Memory B cell (primary cell): Measurements from ENCODE around the gene SLC6A1.

Source experiments
- ATAC-seq: fragments of 150-1000 bp; cut with Tn5 transposase; 2 replicates; pipeline ENCODE4 v1.10.0; 2021; ENCODE audit warnings: low read depth, mild to moderate bottlenecking, moderate library complexity
- DNase-seq, 2 donors: peaks; one replicate each; pipeline ENCODE4 v3.0.0; 2022; ENCODE audit warnings: low spot score in 2 of 2
- H3K27ac Mint-ChIP-seq: one replicate; pipeline ENCODE4 v1.8.0; 2022; ENCODE audit warnings: mild to moderate bottlenecking, moderate library complexity, mixed read lengths
- H3K27me3 Mint-ChIP-seq: one replicate; pipeline ENCODE4 v1.8.0; 2022; ENCODE audit warnings: mixed read lengths
- H3K36me3 Mint-ChIP-seq: one replicate; pipeline ENCODE4 v1.8.0; 2022; ENCODE audit warnings: mild to moderate bottlenecking, mixed read lengths
- H3K4me1 Mint-ChIP-seq: one replicate; pipeline ENCODE4 v1.8.0; 2022; ENCODE audit warnings: mixed read lengths
- H3K4me3 Mint-ChIP-seq: one replicate; pipeline ENCODE4 v1.8.0; 2022; ENCODE audit warnings: mild to moderate bottlenecking, moderate library complexity, mixed read lengths
- H3K9me3 Mint-ChIP-seq: one replicate; pipeline ENCODE4 v1.8.0; 2022; ENCODE audit warnings: mixed read lengths

The SLC6A1 gene

DNA sequence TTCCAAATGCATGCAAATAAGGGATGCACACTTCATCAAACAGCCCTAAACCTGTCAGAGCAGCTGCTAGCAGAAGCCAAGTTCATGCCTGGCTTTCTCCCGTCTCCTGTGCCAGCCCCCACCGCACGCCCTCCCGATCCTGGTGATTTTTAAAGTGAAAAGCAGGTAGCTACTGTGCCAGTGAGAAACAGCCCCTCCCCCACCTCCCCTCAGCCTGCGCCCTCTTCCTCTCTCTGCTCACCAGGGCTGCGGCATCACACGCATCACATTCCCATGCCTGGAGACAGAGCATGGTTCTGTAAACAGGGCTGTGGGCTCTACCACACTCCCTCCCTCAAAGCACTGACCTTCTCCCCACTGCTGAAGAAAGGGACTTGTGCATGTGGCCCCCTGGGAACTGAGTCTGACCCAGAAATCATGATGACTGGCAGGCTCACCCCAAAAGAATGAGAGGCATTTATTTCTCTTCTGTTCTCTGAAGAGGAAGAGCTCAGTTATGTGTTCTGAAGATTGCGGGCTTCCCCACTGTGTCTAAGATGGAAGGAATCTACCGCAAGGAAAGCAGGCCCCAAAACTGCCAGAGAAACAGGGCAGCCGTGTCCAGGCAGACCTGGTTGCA, 14.5 kb upstream of the SLC6A1 start:
- no peak for DNase-seq

DNA sequence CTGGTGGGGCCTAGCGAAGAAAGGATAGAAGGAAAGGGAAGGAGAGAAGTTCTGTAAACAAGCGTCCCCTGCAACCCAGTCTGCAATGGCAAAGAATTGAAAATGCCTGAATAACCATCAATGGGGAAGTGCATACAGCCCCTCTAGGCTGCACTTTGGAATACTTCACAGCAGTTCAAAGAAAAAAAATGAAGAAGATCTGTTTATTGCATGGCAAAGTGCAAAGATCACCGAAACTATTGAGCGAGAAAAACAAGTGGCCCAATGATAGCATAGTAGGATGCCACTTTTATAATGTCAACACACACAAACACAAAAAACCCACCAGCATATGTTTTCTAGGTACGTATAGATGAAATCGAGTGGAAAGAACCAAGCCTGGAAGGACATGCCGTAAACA, 13.6 kb upstream of the SLC6A1 start:
- Mint-ChIP-seq H3K27ac (no peak overlapping the region), H3K36me3 (no peaks in the 10 kb centered on the region), H3K9me3 (peaks cover 3% of the 10 kb centered on the region), H3K27me3 (peaks cover 13% of the 10 kb centered on the region), H3K4me3 (no peak overlapping the region), H3K4me1 (no peaks in the 10 kb centered on the region)
- no peak for ATAC-seq
- DNase-seq: no peak

More for the DNA sequence above, 14.5 kb upstream of the SLC6A1 start:
- Mint-ChIP-seq H3K27ac (no peak overlapping the region), H3K4me1 (no peaks in the 10 kb centered on the region), H3K9me3 (peaks cover 3% of the 10 kb centered on the region), H3K36me3 (no peaks in the 10 kb centered on the region), H3K27me3 (peaks cover 13% of the 10 kb centered on the region), H3K4me3 (no peak overlapping the region)
- no peak for ATAC-seq

DNA sequence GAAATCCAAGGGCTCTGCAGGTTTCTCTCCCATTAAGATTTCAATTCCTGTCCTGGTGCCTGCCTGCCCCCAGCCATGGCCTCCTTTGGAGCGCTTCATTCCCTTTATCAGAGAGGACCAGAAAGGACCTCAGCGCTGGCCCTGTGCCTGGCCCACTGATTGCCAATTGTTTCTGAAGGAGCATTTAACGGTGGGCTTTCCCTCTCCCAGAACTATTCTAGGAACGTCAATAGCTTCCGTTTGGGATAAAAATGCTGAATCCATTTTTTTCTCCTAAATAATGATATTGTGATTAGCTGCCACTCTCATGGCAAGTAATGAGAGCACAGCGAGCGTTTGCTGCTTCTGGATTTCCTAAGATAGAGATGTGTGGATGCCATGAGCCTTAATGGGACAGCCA, 12.2 kb upstream of the SLC6A1 start:
- Mint-ChIP-seq H3K27ac (no peak overlapping the region), H3K27me3 (peaks cover 8% of the 10 kb centered on the region), H3K4me3 (no peak overlapping the region)

GRCh38 chr3:10981031-10981430, 11.5 kb upstream of the SLC6A1 start:
- H3K27me3 Mint-ChIP-seq: peaks cover 8% of the 10 kb centered on the region
- no peak for ATAC-seq
- no peak overlapping the region for H3K4me3 Mint-ChIP-seq
- no peaks in the 10 kb centered on the region for H3K4me1 Mint-ChIP-seq
- H3K27ac Mint-ChIP-seq: no peak overlapping the region
- peaks cover 3% of the 10 kb centered on the region for H3K9me3 Mint-ChIP-seq
- no peak for DNase-seq
- no peaks in the 10 kb centered on the region for H3K36me3 Mint-ChIP-seq

More for the DNA sequence above, 12.2 kb upstream of the SLC6A1 start:
- Mint-ChIP-seq H3K4me1 (no peaks in the 10 kb centered on the region), H3K9me3 (peaks cover 3% of the 10 kb centered on the region), H3K36me3 (no peaks in the 10 kb centered on the region)
- DNase-seq (no peak), ATAC-seq (no peak)

DNA sequence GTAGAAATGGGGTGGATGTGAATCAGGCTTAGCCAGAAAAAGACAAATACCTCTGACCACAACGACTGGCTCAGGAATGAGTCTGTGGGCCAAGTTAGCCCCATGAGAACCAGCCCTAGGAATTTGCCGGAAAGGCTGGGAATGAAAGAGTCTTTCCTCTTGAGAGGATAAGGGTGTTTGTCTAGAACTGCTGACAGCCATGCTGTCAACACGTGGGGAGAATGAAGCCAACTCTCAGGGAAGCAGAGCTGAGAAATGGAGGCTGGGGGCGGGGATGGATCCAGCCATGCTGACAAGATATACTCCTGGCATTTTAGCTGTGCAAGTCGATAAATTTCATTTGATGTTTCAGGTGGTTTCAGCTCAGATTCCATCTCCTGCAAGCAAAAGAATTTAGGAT, 10.6 kb upstream of the SLC6A1 start:
- Mint-ChIP-seq H3K9me3 (peaks cover 3% of the 10 kb centered on the region), H3K4me3 (no peak overlapping the region), H3K27me3 (peaks cover 8% of the 10 kb centered on the region), H3K27ac (no peak overlapping the region), H3K36me3 (no peaks in the 10 kb centered on the region), H3K4me1 (no peaks in the 10 kb centered on the region)
- DNase-seq: no peak
- no peak for ATAC-seq

DNA sequence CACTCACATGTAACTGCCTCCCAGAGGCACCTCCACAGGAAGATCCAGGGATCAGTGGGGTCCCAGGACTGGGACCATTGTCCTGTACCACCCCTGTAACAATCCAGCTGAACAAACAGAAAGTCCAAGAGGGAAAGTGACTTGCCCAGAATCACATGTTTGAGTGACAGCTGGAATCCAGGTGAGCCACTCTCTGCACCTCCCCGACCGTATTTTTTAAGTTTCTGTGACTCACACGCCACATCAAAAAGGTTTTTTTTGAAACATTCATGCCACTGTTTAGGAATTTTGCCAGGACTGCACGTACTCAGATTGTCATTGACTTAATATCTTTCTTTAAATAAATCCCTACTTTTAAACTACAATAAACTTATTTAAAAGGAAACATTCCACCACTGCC, 9.8 kb upstream of the SLC6A1 start:
- DNase-seq (no peak), ATAC-seq (no peak)
- Mint-ChIP-seq H3K36me3 (no peaks in the 10 kb centered on the region), H3K27ac (no peak overlapping the region), H3K27me3 (peaks cover 8% of the 10 kb centered on the region), H3K4me3 (no peak overlapping the region), H3K9me3 (peaks cover 3% of the 10 kb centered on the region), H3K4me1 (no peaks in the 10 kb centered on the region)

DNA sequence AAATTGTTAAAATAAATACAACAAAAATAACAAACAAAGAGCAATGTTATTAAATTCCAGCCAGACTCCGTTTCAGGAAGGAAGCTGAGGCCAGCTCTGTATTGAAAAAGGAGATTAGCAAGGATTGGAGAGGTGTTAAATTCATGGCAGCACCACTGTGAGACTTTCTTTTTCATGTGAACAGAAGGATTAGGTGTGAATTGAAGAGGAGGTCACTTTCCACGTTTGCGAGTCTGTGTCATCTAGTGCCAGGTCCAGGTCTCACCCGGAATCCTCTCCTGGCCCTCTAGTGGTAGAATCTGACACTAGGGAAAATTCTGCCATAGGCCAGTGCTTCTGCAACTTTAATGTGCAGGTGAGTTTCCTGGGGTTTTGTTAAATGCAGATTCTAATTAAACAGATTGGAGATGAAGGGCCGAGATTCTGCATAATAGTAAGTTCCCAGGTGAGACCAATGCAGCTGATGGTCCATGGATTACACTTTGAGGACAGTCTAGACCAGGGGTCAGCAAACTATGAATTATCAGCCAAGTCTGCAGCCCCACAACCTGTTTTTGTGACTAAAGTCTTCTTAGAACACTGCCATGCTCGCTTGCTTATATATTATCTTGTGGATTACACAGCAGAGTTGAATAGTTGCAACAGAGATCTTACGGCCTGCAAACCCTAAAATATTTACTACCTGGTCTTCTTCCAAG, 9.2 kb upstream of the SLC6A1 start:
- ATAC-seq (peak; percentile 32), DNase-seq (peak; percentile 6 to 14)
- Mint-ChIP-seq H3K4me3 (no peak overlapping the region), H3K36me3 (no peaks in the 10 kb centered on the region), H3K27ac (no peak overlapping the region), H3K4me1 (no peaks in the 10 kb centered on the region), H3K27me3 (peaks cover 6% of the 10 kb centered on the region), H3K9me3 (peaks cover 3% of the 10 kb centered on the region)

DNA sequence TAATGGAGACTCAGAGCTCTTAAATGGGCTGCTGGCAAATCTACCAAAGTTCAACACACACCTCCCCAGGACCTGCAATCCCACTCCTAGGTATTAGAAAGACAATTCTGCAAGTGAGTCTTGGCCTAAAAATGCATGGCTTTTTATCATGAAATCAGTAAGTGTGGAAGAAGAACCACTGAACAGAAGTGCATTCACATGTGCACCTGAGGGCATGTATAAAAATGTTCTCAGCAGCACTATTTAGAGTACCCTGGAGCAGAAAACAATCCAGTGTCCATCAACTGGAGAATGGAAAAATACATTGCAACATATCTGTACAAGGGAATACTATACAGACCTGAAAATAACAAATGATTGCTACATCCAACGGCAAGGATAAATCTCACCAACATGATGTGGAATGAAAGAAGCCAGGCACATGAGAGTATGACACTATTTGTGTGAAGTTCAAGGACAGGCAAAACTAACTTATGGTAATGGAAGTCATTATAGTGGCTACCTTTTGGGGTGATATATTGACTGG, 8.1 kb upstream of the SLC6A1 start:
- Mint-ChIP-seq H3K4me1 (no peaks in the 10 kb centered on the region), H3K9me3 (peaks cover 3% of the 10 kb centered on the region), H3K27ac (no peak overlapping the region), H3K36me3 (no peaks in the 10 kb centered on the region), H3K4me3 (no peak overlapping the region), H3K27me3 (peaks cover 8% of the 10 kb centered on the region)
- no peak for DNase-seq
- no peak for ATAC-seq

- ATAC-seq: no peak
- Mint-ChIP-seq H3K36me3 (no peaks in the 10 kb centered on the region), H3K4me1 (no peaks in the 10 kb centered on the region), H3K27me3 (peaks cover 10% of the 10 kb centered on the region), H3K9me3 (peaks cover 6% of the 10 kb centered on the region), H3K27ac (no peak overlapping the region), H3K4me3 (no peak overlapping the region)
- DNase-seq: no peak
These were observed 7.4 kb upstream of the SLC6A1 start for GRCh38 chr3:10985181-10985580.

- Mint-ChIP-seq H3K27me3 (peaks cover 18% of the 10 kb centered on the region), H3K9me3 (peaks cover 6% of the 10 kb centered on the region)
- DNase-seq: no peak
These were observed 6.0 kb upstream of the SLC6A1 start for GRCh38 chr3:10986592-10986991.

GRCh38 chr3:10988001-10988665, 4.4 kb upstream of the SLC6A1 start:
- H3K36me3 Mint-ChIP-seq: peaks cover 3% of the 10 kb centered on the region
- peaks cover 25% of the 10 kb centered on the region for H3K27me3 Mint-ChIP-seq
- H3K27ac Mint-ChIP-seq: no peak overlapping the region
- ATAC-seq (no peak), DNase-seq (no peak)
- H3K4me3 Mint-ChIP-seq: no peak overlapping the region
- peaks cover 7% of the 10 kb centered on the region for H3K4me1 Mint-ChIP-seq
- H3K9me3 Mint-ChIP-seq: peaks cover 6% of the 10 kb centered on the region

More at GRCh38 chr3:10986592-10986991, 6.0 kb upstream of the SLC6A1 start:
- H3K4me3 Mint-ChIP-seq: no peak overlapping the region
- H3K27ac Mint-ChIP-seq: no peak overlapping the region
- H3K4me1 Mint-ChIP-seq: peaks cover 2% of the 10 kb centered on the region
- ATAC-seq: no peak
- no peaks in the 10 kb centered on the region for H3K36me3 Mint-ChIP-seq

DNA sequence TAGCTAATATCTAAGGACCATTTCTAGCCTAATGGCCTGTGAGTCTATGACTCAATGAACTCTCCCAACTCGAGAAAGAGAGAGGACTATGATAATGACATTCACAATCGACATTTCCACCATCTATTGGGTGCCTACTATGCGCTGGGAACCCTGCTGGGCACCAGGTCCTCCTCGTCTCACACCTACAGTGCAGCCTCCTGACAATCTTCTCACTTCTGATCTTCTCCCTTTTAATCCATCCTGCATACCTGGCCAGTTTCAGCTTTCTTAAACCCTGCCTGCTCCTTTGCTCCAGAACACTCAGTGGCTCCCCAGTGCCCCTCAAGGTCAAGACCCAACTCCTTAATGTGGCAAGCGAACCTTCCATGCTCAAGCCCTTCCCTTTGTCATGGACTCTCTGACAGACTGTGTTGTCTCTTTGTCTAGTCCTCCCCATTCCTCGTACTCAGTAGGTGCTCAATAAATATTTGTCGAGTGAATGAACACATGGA, 3.5 kb upstream of the SLC6A1 start:
- ATAC-seq (no peak), DNase-seq (no peak)
- peaks cover 25% of the 10 kb centered on the region for H3K27me3 Mint-ChIP-seq
- peaks cover 7% of the 10 kb centered on the region for H3K4me1 Mint-ChIP-seq
- peaks cover 3% of the 10 kb centered on the region for H3K36me3 Mint-ChIP-seq
- no peak overlapping the region for H3K27ac Mint-ChIP-seq
- no peak overlapping the region for H3K4me3 Mint-ChIP-seq
- H3K9me3 Mint-ChIP-seq: peaks cover 6% of the 10 kb centered on the region

DNA sequence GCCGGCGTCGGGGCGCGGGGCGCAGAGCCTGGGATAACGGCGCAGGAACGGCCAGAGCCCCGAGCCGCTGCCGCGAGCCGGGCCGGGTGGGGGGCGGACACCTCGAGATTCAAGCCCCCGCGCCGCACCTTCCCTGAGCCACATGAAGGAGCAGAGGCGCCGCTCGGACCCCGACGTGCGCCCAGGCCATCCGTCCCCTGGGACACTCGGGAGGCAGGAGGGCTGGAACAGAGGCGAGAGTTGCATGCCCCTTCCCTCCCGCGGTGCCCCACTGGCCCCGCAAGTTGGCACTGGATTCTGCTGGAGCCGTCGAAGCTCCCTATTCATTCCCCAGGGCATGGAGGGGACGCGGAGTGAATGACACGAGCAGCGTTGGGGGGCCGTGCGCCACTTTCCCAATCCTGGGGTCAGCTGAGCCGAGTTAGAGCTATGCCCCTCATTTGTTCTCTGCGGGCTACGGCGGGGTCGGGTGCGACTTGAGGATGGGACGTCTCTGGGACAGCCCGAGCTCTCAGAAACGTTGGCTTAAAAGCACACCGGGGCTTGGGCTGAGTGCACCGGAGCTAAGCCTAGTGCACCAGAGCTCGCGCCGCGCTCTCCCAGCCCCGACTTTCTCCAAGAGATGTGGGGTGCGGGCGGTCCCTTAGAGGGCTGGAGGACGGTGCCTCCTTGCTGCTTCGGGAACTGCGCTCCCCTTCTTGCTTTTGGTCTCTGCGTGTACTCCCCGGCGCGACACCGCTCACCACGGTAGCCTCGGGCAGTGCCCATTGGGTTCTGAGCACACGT, 588 bp downstream of the SLC6A1 start:
- Mint-ChIP-seq H3K27ac (no peak overlapping the region), H3K4me3 (no peak overlapping the region), H3K36me3 (peaks cover 3% of the 10 kb centered on the region), H3K9me3 (peaks cover 6% of the 10 kb centered on the region), H3K4me1 (peaks cover 7% of the 10 kb centered on the region), H3K27me3 (peaks cover 41% of the 10 kb centered on the region)
- ATAC-seq: no peak
- no peak for DNase-seq

DNA sequence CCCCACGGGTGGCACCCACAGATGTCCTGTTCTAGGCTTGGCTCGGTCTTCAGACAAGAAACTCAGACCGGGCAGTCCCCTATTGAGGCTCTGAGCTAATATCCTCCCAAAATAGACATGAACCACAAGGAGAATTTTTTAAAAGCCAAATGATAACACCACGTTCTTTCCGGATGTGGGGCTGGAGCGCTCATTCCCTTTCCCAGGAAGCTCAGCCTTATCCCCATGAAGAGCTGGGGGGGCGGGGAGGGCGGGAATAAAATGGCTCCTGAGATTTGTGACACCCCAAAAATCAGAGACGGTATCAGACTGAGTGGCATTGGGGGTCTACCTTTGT, 1.1 kb downstream of the SLC6A1 start:
- DNase-seq (no peak), ATAC-seq (no peak)
- Mint-ChIP-seq H3K27me3 (peaks cover 42% of the 10 kb centered on the region), H3K4me3 (no peak overlapping the region), H3K36me3 (peaks cover 3% of the 10 kb centered on the region), H3K9me3 (peaks cover 6% of the 10 kb centered on the region), H3K27ac (no peak overlapping the region), H3K4me1 (peaks cover 7% of the 10 kb centered on the region)
